Astrocyte (in vitro differentiated cells and primary cell): ENCODE results near the gene FBXL13. TPM values are rescaled to one million over a fixed set of nuclear protein-coding genes. Genes with fewer than 3 reads are reported as not detected.

Experiments
- DNase-seq: peaks from one replicate; pipeline ENCODE4 v3.0.0-alpha.2; 2010; ENCODE audit warnings: low read depth
- FAIRE-seq: peaks from 2 replicates; lab custom pipeline; 2011; peaks lifted over from hg19 to GRCh38; lab: Jason Lieb, UNC
- H2AFZ ChIP-seq: 2 replicates; pipeline ENCODE4 v1.6.0; 2012; ENCODE audit warnings: low read depth, low read length, inconsistent platforms
- H3K27ac ChIP-seq: 2 replicates; pipeline ENCODE4 v1.5.1; 2011; ENCODE audit warnings: low read depth, low read length, inconsistent platforms
- H3K27me3 ChIP-seq: 2 replicates; pipeline ENCODE4 v1.6.0; 2011; ENCODE audit warnings: low read length, inconsistent platforms; ENCODE audit not compliant: insufficient read depth
- H3K36me3 ChIP-seq: 2 replicates; pipeline ENCODE4 v1.5.1; 2011; ENCODE audit warnings: low read length, inconsistent platforms; ENCODE audit not compliant: insufficient read depth
- H3K4me1 ChIP-seq: 2 replicates; pipeline ENCODE4 v1.5.1; 2011; ENCODE audit warnings: low read length, inconsistent platforms; ENCODE audit not compliant: insufficient read depth
- H3K4me2 ChIP-seq: 2 replicates; pipeline ENCODE4 v1.6.0; 2012; ENCODE audit warnings: low read length, inconsistent platforms
- H3K4me3 ChIP-seq: 2 replicates; pipeline ENCODE4 v1.5.1; 2011; ENCODE audit warnings: low read depth, mild to moderate bottlenecking, low read length, inconsistent platforms; ENCODE audit not compliant: insufficient read depth
- H3K79me2 ChIP-seq: 2 replicates; pipeline ENCODE4 v1.6.0; 2012; ENCODE audit warnings: mild to moderate bottlenecking, low read length, inconsistent platforms; ENCODE audit not compliant: insufficient read depth
- H3K9ac ChIP-seq: 2 replicates; pipeline ENCODE4 v1.6.0; 2012; ENCODE audit warnings: mild to moderate bottlenecking, low read length, inconsistent platforms
- H3K9me3 ChIP-seq: 2 replicates; pipeline ENCODE4 v1.5.1; 2012; ENCODE audit warnings: low read depth, mild to moderate bottlenecking, low read length, inconsistent platforms; ENCODE audit not compliant: insufficient read depth
- H4K20me1 ChIP-seq: 2 replicates; pipeline ENCODE4 v1.6.0; 2012; ENCODE audit warnings: low read length, inconsistent platforms; ENCODE audit not compliant: insufficient read depth
- H3K27ac Mint-ChIP-seq: one replicate; pipeline ENCODE4 v1.8.0; 2021; ENCODE audit warnings: mild to moderate bottlenecking, mixed read lengths; ENCODE audit not compliant: unreplicated experiment
- H3K27me3 Mint-ChIP-seq: one replicate; pipeline ENCODE4 v1.8.0; 2021; ENCODE audit warnings: low read depth, mixed read lengths; ENCODE audit not compliant: unreplicated experiment
- H3K36me3 Mint-ChIP-seq: one replicate; pipeline ENCODE4 v1.8.0; 2021; ENCODE audit warnings: low read depth, mixed read lengths; ENCODE audit not compliant: unreplicated experiment
- H3K4me1 Mint-ChIP-seq: one replicate; pipeline ENCODE4 v1.8.0; 2021; ENCODE audit warnings: low read depth, mixed read lengths; ENCODE audit not compliant: unreplicated experiment
- H3K4me3 Mint-ChIP-seq: one replicate; pipeline ENCODE4 v1.8.0; 2021; ENCODE audit warnings: mild to moderate bottlenecking, moderate library complexity, mixed read lengths; ENCODE audit not compliant: unreplicated experiment
- H3K9me3 Mint-ChIP-seq: one replicate; pipeline ENCODE4 v1.8.0; 2021; ENCODE audit warnings: mild to moderate bottlenecking, mixed read lengths; ENCODE audit not compliant: unreplicated experiment
- EZH2 ChIP-seq: IDR thresholded peaks from 2 replicates; pipeline ENCODE4 v1.6.1; 2012; ENCODE audit warnings: mild to moderate bottlenecking, low read length, inconsistent platforms; ENCODE audit not compliant: insufficient read depth
- total RNA-seq: library from RNA; stranded (reverse); gene quantifications from 2 replicates; pipeline ENCODE4 v1.2.1, GENCODE V29; 2021
- TF ChIP-seq, protein P1 (sequence below): IDR thresholded peaks from 2 replicates; pipeline ENCODE4 v1.5.1; 2011; ENCODE audit warnings: low read depth, mild to moderate bottlenecking, inconsistent platforms, low read length, moderate library complexity; ENCODE audit not compliant: insufficient read depth

The FBXL13 gene
- total RNA-seq, 1 donor from 2014 or later = 1.2 TPM

DNA sequence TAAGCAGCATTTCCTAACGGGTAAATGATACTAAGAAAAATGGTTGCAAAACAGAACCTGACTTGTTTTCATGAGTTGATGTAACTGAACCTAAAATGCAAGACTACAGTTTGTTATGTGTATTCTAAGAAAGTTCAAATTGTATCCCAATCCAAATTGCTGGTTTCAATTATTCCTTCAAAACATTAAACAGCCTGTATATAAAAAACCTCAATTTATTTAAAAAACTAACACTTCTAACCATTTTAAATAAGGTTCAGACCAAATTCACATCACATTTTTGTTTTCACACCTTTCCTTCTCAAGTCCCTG, 80.9 kb downstream of the FBXL13 start:
- no peak for DNase-seq
- FAIRE-seq = no peak

DNA sequence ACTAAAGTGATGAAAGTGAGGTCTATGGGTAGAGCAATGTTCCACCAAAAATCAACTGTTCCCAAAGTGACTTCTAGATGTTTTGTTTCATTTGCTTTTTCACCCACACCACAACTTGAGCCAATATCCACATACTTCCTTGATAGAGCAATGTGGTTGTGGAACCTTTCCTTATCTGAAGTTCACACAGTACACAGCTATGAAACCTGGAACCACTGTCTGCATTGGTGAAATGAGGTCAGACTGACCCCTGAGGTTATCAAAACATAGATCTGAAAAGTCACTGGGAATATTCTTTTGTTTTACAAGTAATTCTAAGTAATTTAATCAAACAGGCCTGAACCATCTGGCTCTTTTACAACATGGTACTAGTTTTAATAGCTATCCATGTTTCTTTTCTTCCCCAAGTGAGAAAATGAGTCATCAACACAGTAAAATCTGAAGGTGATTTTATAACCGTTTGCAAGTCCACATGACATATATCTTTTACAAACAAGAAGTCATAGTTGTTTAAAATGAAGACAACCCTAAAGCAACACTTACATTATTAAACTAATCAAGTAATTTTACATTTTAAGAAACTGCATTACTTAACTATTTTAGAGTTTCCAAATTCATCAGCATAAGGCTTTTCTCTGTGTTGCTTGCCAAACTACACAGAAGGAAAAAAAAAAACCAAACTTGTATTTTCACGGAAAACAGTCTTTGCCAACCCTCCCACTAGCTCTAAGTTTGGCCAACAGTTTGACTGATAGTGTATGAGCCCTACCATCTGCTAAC, 81.5 kb downstream of the FBXL13 start:
- Histone ChIP-seq H3K4me3 (no peak overlapping the region), H3K4me2 (peak overlapping the region; percentile 69), H3K36me3 (no peaks in the 10 kb centered on the region), H4K20me1 (no peaks in the 10 kb centered on the region), H3K27me3 (no peaks in the 10 kb centered on the region), H3K9ac (peak overlapping the region; percentile 76), H3K9me3 (no peaks in the 10 kb centered on the region), H3K27ac (peak overlapping the region; percentile 97), H2AFZ (no peak overlapping the region), H3K4me1 (peaks cover 36% of the 10 kb centered on the region), H3K79me2 (no peaks in the 10 kb centered on the region)
- H3K4me3 Mint-ChIP-seq = no peak overlapping the region
- peaks cover 14% of the 10 kb centered on the region for H3K4me1 Mint-ChIP-seq
- H3K27ac Mint-ChIP-seq = no peak overlapping the region
- TF ChIP-seq, protein P1, sequence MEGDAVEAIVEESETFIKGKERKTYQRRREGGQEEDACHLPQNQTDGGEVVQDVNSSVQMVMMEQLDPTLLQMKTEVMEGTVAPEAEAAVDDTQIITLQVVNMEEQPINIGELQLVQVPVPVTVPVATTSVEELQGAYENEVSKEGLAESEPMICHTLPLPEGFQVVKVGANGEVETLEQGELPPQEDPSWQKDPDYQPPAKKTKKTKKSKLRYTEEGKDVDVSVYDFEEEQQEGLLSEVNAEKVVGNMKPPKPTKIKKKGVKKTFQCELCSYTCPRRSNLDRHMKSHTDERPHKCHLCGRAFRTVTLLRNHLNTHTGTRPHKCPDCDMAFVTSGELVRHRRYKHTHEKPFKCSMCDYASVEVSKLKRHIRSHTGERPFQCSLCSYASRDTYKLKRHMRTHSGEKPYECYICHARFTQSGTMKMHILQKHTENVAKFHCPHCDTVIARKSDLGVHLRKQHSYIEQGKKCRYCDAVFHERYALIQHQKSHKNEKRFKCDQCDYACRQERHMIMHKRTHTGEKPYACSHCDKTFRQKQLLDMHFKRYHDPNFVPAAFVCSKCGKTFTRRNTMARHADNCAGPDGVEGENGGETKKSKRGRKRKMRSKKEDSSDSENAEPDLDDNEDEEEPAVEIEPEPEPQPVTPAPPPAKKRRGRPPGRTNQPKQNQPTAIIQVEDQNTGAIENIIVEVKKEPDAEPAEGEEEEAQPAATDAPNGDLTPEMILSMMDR = no peak
- no peak for TF ChIP-seq EZH2
- peak; percentile 98 for DNase-seq
- no peaks in the 10 kb centered on the region for H3K27me3 Mint-ChIP-seq
- peaks cover 5% of the 10 kb centered on the region for H3K9me3 Mint-ChIP-seq
- FAIRE-seq = peak; percentile 54
- no peaks in the 10 kb centered on the region for H3K36me3 Mint-ChIP-seq

More for the DNA sequence above, 80.9 kb downstream of the FBXL13 start:
- Mint-ChIP-seq H3K9me3 (peaks cover 4% of the 10 kb centered on the region), H3K27me3 (no peaks in the 10 kb centered on the region), H3K36me3 (no peaks in the 10 kb centered on the region), H3K27ac (peak overlapping the region; percentile 34), H3K4me3 (no peak overlapping the region), H3K4me1 (peaks cover 11% of the 10 kb centered on the region)
- Histone ChIP-seq H3K27ac (peak overlapping the region; percentile 97), H3K9ac (peak overlapping the region; percentile 65), H3K79me2 (no peaks in the 10 kb centered on the region), H2AFZ (no peak overlapping the region), H3K36me3 (no peaks in the 10 kb centered on the region), H3K4me1 (peaks cover 36% of the 10 kb centered on the region), H3K27me3 (no peaks in the 10 kb centered on the region), H4K20me1 (no peaks in the 10 kb centered on the region), H3K9me3 (no peaks in the 10 kb centered on the region), H3K4me3 (no peak overlapping the region), H3K4me2 (peak overlapping the region; percentile 69)
- TF ChIP-seq, protein P1 = no peak
- TF ChIP-seq EZH2 = no peak

DNA sequence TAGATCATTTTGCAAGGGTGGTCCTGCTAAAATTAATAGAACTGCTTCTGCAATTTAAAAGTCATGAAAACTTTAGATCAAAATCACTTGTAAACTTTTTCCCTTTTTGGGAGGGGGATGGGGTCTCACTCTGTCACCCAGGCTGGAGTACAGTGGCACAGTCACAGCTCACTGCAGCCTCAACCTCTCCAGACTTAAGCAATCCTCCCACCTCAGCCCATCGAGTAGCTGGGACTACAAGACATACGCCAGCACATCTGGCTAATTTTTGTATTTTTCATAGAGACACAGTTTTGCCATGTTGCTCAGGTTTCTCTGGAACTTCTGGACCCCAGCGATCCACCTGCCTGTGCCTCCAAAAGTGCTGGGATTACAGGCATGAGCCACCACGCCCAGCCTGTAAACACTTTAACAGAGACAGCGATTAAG, 82.1 kb downstream of the FBXL13 start:
- Histone ChIP-seq H3K27me3 (no peaks in the 10 kb centered on the region), H3K9me3 (no peaks in the 10 kb centered on the region), H3K36me3 (no peaks in the 10 kb centered on the region), H3K27ac (peak overlapping the region; percentile 97), H3K4me1 (peaks cover 36% of the 10 kb centered on the region), H3K9ac (peak overlapping the region; percentile 76), H3K79me2 (no peaks in the 10 kb centered on the region), H2AFZ (no peak overlapping the region), H4K20me1 (no peaks in the 10 kb centered on the region), H3K4me3 (no peak overlapping the region), H3K4me2 (peak overlapping the region; percentile 69)
- no peak overlapping the region for H3K4me3 Mint-ChIP-seq
- H3K9me3 Mint-ChIP-seq = peaks cover 7% of the 10 kb centered on the region
- H3K4me1 Mint-ChIP-seq = peaks cover 16% of the 10 kb centered on the region
- TF ChIP-seq, protein P1 = no peak
- TF ChIP-seq EZH2 = no peak
- DNase-seq (no peak), FAIRE-seq (no peak)
- no peaks in the 10 kb centered on the region for H3K27me3 Mint-ChIP-seq
- H3K36me3 Mint-ChIP-seq = no peaks in the 10 kb centered on the region
- no peak overlapping the region for H3K27ac Mint-ChIP-seq
